ENCODE measurements around the gene HOXB9.

DNA sequence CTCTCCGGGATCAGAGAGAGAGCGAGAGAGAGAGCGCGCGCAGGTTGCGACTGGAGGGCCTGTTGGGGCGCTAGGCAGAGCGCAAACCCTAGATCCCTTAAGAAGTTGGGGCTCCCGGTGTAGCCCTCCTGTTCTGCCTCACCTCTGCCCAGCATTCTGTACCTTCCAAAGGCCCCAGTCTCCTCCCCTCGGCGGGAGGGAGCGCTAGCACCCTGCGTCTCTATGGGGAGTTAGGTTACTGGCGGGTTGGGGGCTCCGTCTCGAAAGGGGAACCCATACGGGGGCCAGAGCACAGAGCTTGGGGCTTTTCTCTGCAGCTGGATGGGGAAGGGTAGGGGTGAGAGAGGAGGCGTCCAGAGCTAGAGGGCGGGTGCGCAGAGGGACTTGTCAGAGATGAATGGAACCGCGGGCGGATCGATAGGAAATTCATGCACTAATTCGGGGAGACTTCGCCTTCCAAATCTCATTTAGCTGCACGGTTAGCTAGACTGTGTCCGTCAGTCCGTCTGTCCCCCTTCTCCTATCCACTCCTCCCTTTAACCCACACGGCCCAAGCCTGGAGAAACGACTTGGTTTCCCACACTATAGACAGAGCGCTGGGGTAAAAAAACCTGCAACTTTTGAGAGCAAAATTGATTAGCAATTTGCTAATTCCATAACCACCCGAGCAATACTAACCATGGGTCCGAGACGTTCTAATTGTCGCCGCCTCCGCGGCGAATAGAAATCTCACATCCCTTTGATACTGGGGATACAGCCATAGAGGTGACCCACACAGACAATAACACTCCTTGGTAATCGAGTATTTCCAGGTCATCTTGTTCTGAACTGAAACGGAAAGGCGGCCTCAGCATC, 47.3 kb downstream of the HOXB9 start:
- TF ChIP-seq, protein P1, sequence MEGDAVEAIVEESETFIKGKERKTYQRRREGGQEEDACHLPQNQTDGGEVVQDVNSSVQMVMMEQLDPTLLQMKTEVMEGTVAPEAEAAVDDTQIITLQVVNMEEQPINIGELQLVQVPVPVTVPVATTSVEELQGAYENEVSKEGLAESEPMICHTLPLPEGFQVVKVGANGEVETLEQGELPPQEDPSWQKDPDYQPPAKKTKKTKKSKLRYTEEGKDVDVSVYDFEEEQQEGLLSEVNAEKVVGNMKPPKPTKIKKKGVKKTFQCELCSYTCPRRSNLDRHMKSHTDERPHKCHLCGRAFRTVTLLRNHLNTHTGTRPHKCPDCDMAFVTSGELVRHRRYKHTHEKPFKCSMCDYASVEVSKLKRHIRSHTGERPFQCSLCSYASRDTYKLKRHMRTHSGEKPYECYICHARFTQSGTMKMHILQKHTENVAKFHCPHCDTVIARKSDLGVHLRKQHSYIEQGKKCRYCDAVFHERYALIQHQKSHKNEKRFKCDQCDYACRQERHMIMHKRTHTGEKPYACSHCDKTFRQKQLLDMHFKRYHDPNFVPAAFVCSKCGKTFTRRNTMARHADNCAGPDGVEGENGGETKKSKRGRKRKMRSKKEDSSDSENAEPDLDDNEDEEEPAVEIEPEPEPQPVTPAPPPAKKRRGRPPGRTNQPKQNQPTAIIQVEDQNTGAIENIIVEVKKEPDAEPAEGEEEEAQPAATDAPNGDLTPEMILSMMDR (IDR thresholded peaks at IDR 0.05): no peak
- TF ChIP-seq POLR2A (IDR thresholded peaks at IDR 0.05): no peak
